ENCODE measurements around the gene MAGEF1.

GRCh38 chr3:184687363-184688015 lies 24.4 kb downstream of the MAGEF1 start:
- no peak for TF ChIP-seq CTCF (conservative IDR thresholded peaks at IDR 0.05; ENCODE audit: low read depth in 2 of 2)
- no peak for TF ChIP-seq REST (IDR thresholded peaks at IDR 0.05; ENCODE audit: unreplicated experiment)
- TF ChIP-seq EZH2 (IDR thresholded peaks at IDR 0.05; ENCODE audit: low read depth, unreplicated experiment) = no peak
- no peak for TF ChIP-seq POLR2AphosphoS5 (IDR thresholded peaks at IDR 0.05; ENCODE audit: low read depth)
- TF ChIP-seq JUNB (IDR thresholded peaks at IDR 0.05; ENCODE audit: unreplicated experiment) = no peak
- TF ChIP-seq EZH2phosphoT487 (IDR thresholded peaks at IDR 0.05; ENCODE audit: unreplicated experiment) = no peak
- TF ChIP-seq ZNF462 (CRISPR knock-in tag; IDR thresholded peaks at IDR 0.05) = no peak
- no peak for TF ChIP-seq CREB1 (CRISPR knock-in tag; IDR thresholded peaks at IDR 0.05; ENCODE audit: low read depth)
- TF ChIP-seq ZNF114 (CRISPR knock-in tag; IDR thresholded peaks at IDR 0.05) = no peak
